Peyer's patch (tissue), 4 donors: Measurements from ENCODE around the gene NUP98.

Source experiments
- POLR2A ChIP-seq, 2 donors: fragments of 450-650 bp; IDR thresholded peaks; one replicate each; pipeline ENCODE4 v1.5.1; 2017; ENCODE audit warnings: antibody characterized with exemption in 2 of 2, mild to moderate bottlenecking in 2 of 2, moderate library complexity in 2 of 2
- TF ChIP-seq, protein P1 (sequence below), 6 experiments: fragments of 450-650 bp in 4 of 6; fragments of 200-600 bp in 2 of 6; sonication (generic) in 1 of 6; IDR thresholded peaks; one replicate each; pipeline ENCODE4 v1.5.1; 2017 to 2019; ENCODE audit warnings: antibody characterized with exemption in 6 of 6, mild to moderate bottlenecking in 3 of 6, moderate library complexity in 1 of 6

GRCh38 chr11:3684129-3684818 is 113.1 kb downstream of the NUP98 start:
- TF ChIP-seq, protein P1, sequence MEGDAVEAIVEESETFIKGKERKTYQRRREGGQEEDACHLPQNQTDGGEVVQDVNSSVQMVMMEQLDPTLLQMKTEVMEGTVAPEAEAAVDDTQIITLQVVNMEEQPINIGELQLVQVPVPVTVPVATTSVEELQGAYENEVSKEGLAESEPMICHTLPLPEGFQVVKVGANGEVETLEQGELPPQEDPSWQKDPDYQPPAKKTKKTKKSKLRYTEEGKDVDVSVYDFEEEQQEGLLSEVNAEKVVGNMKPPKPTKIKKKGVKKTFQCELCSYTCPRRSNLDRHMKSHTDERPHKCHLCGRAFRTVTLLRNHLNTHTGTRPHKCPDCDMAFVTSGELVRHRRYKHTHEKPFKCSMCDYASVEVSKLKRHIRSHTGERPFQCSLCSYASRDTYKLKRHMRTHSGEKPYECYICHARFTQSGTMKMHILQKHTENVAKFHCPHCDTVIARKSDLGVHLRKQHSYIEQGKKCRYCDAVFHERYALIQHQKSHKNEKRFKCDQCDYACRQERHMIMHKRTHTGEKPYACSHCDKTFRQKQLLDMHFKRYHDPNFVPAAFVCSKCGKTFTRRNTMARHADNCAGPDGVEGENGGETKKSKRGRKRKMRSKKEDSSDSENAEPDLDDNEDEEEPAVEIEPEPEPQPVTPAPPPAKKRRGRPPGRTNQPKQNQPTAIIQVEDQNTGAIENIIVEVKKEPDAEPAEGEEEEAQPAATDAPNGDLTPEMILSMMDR (IDR thresholded peaks at IDR 0.05) = no peak
- no peak for TF ChIP-seq POLR2A (IDR thresholded peaks at IDR 0.05)
